IPS DF 4.7 (cell line): ENCODE results near the gene AP1G1.
"Not testable (repeated sequence)": the region's sequence is repeated elsewhere in the genome, so short reads cannot be mapped to it uniquely, and the experiment has no call there.

Experiments used
- DNase-seq: peaks from one replicate; pipeline ENCODE4 v3.0.0-alpha.2; 2013; ENCODE audit warnings: low spot score; ENCODE audit errors: extremely low read depth

AP1G1 gene

DNA sequence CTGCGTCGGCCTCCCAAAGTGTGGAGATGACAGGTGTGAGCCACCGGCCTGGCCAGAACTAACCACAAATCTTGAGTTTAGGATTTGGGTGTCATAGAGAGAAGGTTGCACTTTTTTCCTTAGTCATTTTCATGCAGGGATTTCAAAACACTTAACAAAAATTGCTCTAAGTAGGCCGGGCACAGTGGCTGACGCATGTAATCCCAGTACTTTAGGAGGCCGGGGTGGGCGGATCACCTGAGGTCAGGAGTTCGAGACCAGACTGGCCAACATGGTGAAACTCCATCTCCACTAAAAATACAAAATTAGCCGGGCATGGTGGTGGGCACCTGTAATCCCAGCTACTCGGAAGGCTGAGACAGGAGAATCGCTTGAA, 1.5 kb upstream of the AP1G1 start:
- not testable (repeated sequence) for DNase-seq

GRCh38 chr16:71807905-71808592, 585 bp downstream of the AP1G1 start:
- no peak for DNase-seq

DNA sequence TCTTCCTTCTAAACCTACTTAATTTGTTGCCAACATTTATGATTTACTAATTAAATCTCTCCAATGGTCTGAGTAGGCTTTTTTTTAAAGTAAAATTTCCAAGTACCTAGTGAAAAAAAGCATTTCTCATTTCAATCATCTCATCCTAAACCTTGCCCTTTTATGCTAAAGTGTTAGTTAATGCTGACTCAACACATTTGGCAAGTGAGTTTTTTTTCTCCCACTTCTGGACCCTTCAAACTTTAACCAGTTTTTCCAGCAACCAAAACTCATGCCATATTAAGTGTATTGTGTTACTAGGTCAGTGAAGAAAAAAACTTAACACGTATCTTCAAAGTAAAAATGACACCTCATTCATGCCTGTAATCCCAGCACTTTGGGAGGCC, 5.3 kb downstream of the AP1G1 start:
- DNase-seq = no peak

- no peak for DNase-seq
These were observed 12.0 kb downstream of the AP1G1 start for GRCh38 chr16:71796501-71797097.

GRCh38 chr16:71794943-71795342, 13.7 kb downstream of the AP1G1 start:
- DNase-seq = no peak

DNA sequence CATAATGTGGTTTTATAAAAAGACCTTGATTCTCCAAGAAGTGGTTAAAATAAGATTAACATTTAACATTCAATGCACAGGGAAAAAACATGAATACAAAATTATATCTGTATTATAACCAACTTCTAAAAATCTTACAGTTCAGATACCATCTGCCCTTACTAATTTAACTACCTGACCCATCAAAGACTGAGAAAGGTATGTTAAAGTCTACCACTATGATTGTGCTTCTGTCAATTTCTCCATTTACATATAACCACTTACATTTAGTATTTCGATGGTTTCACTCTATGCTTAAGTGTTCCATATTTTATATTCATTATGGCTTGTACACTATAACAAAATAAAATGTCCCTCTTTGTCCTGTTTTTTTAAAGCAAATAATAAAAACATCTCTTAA, 14.6 kb downstream of the AP1G1 start:
- no peak for DNase-seq

DNA sequence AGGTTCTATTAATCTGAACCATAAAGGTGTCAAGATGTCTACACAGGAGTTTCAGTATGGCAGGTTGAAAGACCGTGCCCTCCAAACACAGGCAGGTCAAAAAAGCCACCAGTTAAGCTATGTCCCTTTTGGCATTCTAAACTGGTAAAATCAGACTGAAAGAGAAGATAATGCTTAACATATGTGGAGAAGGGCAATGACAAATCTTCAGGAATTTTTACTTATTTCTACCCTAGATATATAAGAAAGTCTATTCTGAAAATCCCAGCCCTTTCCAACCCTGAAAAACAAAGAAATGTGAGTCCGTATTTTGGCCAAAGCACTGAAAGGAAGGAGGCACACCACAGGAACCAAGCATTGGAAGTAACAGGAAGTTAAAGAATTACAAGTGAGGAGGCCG, 16.5 kb downstream of the AP1G1 start:
- DNase-seq = no peak

GRCh38 chr16:71790329-71790728, 18.3 kb downstream of the AP1G1 start:
- not testable (repeated sequence) for DNase-seq

DNA sequence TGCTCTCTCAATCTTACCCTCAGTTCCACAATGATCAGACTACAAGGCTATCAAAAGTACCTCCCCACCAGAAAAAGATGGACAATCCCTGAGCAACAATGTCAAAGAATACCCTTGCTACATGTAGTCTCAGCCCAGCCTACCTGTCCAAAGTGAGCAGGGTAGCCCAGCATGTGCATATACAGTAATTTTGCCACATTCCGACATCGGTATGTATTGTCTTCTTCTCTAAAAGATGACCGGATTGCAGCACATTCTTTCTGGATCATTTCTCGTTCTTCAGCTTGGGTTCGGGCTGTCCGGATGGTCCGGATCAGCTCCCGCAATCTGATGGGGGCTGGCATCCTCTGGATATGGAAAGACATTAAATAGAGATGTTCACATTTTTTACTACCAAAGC, 19.5 kb downstream of the AP1G1 start:
- DNase-seq = no peak

DNA sequence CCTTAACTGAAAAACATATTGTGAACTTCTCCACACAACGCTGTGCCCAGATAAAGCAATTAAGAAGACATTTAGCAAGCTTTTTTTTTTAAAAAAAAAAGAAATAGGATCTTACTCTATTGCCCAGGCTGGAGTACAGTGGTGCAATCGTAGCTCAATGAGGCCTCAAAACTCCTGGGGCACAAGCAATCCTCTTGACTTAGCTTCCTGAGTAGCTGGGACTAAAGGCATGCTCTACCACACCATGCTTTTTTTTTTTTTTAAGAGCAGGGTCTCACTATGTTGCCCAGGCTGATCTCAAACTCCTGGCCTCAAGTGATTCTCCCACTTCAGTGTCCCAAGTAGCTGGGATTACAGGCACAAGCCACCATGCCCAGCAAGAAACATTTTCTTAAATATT, 20.1 kb downstream of the AP1G1 start:
- DNase-seq = no peak

- DNase-seq = not testable (repeated sequence)
These were observed 23.5 kb downstream of the AP1G1 start for GRCh38 chr16:71785143-71785542.

GRCh38 chr16:71784093-71784492, 24.5 kb downstream of the AP1G1 start:
- DNase-seq = no peak

DNA sequence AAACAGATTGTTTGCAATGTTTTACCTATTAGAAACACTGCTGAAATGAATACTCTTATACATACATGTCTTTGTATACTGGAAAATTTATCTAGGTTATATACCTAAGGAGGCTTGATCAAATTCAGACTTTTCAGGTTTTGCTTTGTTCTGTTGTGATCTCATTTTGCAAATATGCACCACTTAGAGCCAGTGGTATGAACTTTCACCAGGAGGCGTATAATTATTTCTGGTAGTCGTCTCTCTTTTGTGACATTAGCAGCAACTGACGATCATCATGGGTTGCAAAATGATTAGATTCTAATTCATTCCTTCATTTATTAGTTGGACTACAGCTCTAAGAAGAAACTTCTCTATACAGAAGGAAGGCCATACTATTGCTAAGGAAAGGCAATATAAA, 26.9 kb downstream of the AP1G1 start:
- DNase-seq = no peak

GRCh38 chr16:71780521-71781089, 28.0 kb downstream of the AP1G1 start:
- DNase-seq = no peak

DNA sequence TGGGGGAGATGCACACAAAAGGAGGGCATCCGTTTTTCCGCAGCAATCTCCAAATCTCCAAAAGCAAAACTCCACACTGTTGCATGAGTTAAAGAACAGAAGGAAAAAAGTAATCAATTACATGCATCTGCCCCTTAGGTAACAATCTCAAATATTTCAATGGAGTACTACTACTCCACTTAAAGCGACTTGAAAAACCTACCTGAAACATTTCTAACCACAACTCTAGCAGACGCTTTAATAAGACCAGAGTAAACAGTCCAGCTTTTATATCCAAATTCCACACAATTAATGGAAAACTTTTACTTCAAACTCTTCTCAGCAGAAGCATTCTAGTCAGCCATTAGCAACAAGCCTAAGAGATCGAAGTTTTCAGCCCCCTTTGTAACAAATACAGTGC, 29.9 kb downstream of the AP1G1 start:
- DNase-seq = no peak

GRCh38 chr16:71777329-71777728, 31.3 kb downstream of the AP1G1 start:
- DNase-seq = no peak

DNA sequence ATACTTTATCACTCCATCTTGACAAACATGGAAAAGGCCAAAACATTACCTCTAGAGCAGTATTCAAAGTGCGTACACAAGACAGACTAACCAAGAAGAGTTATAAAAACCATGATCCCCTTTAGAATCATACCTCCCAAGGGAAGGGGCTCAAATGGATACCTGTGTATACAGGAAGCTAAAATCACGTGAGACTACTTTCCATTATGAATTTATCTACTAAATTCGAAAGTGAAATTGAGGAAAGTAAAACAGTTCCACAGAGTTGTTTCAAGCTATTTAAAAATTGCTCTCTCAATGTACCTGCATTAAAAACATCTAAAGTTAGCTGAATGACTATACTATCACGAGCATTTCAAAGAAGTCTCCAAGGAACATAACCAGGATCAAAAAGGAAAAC, 32.7 kb downstream of the AP1G1 start:
- DNase-seq = no peak

GRCh38 chr16:71771571-71771970, 37.1 kb downstream of the AP1G1 start:
- DNase-seq = no peak

GRCh38 chr16:71769222-71769621, 39.4 kb downstream of the AP1G1 start:
- no peak for DNase-seq

- no peak for DNase-seq
These were observed 41.4 kb downstream of the AP1G1 start for GRCh38 chr16:71767060-71767900.

DNA sequence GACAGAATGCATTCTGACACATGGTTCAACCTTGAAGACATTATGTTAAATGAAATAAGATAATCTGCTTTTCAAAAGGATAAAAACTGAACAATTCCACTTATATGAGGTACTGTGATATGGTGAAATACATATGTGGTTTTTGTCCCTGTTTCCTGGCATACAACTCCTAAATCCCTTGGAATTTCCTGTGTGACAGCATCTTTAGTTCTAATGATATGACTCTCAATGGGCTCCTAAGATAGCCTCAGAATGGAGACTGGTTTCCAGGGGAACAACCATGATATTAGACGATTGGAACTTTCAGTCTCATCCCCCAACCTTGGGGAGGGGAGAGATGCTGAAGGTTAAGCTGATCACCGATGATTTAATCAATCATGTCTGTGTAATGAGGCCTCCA, 46.4 kb downstream of the AP1G1 start:
- no peak for DNase-seq

GRCh38 chr16:71761097-71761496, 47.5 kb downstream of the AP1G1 start:
- DNase-seq = no peak
